ENCODE results near the gene CHST12.

DNA sequence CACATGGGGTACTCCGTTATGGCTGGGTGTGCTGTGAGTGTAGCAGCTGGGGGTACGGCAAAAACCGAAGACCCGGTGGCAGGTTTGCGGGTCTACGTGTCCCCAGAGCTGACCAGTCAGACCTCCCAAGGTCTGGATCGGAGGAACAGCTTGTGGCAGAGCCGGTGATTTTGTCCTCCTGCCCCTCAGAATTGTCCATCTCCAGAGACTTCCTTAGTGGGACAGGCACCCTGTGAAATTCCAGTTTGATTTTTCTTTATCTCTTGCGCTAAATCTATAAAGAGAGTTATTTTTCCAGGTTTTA lies 47.8 kb upstream of the CHST12 start:
- no peak for TF ChIP-seq CEBPB (IDR thresholded peaks at IDR 0.05; ENCODE audit: low read depth, low read length)
- TF ChIP-seq, protein P1, sequence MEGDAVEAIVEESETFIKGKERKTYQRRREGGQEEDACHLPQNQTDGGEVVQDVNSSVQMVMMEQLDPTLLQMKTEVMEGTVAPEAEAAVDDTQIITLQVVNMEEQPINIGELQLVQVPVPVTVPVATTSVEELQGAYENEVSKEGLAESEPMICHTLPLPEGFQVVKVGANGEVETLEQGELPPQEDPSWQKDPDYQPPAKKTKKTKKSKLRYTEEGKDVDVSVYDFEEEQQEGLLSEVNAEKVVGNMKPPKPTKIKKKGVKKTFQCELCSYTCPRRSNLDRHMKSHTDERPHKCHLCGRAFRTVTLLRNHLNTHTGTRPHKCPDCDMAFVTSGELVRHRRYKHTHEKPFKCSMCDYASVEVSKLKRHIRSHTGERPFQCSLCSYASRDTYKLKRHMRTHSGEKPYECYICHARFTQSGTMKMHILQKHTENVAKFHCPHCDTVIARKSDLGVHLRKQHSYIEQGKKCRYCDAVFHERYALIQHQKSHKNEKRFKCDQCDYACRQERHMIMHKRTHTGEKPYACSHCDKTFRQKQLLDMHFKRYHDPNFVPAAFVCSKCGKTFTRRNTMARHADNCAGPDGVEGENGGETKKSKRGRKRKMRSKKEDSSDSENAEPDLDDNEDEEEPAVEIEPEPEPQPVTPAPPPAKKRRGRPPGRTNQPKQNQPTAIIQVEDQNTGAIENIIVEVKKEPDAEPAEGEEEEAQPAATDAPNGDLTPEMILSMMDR (conservative IDR thresholded peaks at IDR 0.05; ENCODE audit: low read depth, low read length) = no peak

Data from IMR-90 (cell line).